NCI-H146 (cell line): ENCODE data around the gene EPAS1.

ENCODE experiments used
- DNase-seq: peaks from one replicate; lab custom pipeline; 2025; lab: John Stamatoyannopoulos, UW

Gene EPAS1

DNA sequence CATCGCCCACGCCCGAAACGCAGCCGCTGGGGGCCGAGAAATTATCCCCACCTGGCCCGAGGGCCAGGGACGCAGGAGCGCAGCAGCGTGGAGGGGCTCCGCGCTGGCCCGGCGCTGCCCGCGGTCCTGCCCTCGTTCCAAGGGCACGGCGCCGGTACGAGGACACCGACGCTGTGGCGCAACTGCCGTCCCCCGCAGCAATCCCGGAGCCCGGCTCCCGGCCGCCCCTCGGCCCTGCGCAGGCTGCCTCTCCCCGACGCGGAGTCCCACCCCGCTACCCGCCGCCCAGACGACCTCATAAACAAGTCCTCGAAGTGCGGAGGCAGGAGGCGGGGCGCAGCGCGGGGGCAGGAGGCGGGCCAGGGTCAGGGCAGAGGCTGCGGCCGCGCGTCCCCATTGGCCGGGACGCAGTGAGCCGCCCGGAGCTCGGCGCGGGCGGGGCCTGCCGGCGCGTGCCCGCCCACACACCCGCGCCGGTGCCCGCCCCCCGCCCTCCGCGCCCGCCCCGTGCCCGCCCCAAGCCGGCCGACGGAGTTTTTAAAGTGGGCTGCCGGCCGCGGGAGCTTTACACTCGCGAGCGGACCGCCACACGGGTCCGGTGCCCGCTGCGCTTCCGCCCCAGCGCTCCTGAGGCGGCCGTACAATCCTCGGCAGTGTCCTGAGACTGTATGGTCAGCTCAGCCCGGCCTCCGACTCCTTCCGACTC lies at the start of gene EPAS1:
Gene EPAS1, plus strand, starts transcription at position 568 of the 706 bp plus-strand sequence. CDS start 505 bp downstream, outside the sequence.
- peak; percentile 78 for DNase-seq

DNA sequence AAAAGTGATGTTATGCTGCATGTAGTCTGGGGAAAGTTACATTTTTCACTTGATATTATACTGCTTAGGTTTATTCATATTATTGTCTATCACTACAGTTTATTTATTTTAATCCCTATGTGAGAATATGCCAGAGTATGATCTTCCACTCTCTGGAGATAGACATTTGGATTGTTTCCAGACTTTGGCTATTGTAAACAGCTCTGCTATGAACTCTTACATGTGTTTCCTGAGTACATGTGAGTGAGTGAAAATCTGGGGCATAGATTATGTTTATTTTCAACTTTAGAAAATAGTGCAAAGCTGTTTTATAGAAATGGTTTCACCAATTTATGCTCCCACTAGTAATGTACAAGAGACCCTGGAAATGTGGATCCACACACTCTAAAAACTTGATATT lies 49.0 kb upstream of the EPAS1 start:
- DNase-seq: no peak

DNA sequence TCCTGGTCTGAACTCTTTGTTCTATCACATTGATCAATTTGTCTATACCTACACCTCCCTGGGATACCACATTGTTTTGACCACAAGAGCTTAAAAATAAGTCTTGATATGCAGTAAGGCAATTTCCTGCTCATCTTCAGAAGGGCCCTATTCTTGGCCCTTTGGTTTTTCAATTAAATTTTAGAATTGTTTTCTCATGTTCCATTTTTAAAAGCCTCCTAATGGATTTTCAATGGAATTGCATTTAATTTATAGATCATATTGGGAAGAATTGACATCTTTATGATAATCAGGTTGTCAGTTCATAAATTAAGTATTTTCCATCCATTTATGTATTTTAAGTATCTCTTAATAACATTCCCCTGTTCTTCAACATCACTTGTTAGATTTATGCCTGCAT lies 47.6 kb upstream of the EPAS1 start:
- no peak for DNase-seq

DNA sequence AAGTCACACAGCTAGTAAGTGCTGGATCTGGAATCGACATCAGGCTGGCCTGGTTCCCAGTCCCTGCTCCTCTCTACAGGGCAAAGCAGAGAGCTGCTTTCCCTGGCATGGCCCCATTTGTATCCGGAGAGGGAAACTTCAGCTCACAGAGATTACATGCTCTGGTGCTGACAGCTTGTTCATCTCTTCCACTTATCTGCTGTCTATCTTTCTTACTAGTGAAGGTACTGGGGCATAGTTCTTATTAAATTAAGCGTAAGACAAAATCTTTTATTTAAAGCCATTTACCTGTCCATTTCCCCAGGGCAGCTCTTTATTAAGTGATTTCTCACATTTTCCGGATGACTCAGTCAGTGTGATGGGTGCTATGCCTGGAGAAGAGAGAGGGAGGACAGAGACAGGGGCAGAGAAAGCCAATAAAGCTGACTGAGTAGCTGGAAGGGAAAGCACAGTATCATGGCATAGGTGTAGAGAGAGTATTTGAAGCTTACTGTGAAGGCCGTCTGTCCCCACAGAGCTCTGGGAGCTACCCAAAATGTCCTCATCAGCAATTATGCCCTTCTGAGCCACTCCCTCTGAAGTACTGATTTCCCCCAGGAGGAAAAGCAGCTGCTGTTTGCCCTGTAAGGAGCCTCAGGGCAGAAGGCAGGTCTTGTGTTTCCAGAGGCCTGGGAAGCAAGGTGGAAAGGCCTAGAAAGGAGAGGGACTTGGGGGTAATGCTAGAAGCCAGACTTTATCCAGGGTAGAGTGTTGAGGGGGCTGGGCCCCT lies 44.1 kb upstream of the EPAS1 start:
- DNase-seq: no peak

DNA sequence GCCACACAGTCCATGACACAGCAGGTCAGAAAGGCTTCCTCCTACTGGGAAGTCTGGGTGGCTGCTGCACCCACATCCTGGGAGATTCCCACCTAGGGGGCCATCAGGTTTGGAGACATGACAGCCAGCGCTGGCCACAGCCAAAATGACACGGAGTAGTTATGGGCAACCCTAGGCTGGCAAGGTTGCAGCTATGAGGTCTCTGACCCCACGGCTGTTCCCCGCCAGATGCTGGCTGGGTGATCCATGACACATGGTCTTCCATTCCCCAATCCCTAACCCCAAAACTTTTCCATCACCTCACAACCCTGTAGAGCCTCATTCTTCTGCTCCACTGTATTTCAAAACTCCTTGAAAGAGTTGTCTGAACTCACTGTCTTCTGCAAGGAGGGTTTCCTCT lies 42.7 kb upstream of the EPAS1 start:
- DNase-seq: no peak

DNA sequence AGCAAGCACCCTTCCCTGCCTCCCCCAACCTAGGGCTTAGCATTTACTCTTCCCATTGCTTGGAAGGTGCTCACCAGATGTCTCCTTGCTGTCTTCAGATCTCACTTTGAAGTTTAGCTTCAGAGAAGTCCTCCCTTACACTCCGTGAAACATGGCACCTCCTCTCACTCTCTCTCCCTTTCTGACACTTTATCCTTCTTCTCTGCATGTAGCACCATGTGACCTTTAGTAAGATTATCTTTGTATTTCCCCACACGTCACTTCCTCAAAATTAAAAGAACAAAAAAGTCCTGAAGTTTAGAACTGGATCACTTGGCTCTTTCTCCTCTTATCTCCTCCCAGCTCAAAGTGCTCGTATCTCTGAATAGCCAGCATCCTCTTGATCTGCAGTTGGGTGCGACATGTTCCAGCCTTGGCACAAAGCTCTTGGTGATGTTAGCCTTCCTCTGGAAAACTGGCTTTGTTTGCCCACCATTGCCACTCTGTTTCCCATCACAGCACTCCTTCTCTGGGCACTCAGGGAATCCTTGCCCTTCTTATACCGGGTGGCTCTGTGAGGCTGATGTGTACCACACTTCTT lies 40.6 kb upstream of the EPAS1 start:
- DNase-seq: no peak

DNA sequence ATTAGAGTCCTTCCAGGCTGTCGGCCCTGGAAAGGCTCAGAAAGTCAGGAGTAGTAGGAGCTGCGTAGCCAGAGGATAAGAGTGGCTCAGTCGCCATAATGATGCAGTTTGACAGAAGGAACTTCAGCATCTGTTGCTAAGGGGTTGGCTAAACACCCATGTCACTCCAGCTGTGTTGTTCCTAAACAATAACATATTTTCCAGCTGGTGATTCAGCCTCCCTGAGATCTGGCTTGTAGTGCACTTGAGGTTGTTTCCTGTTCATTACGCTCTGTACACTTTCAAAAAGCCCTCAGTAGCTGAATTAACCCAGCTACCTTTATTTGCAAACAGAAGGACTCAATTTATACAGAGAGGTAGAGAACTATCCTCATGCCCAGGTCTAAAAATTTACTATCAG lies 39.7 kb upstream of the EPAS1 start:
- peak; percentile 4 for DNase-seq

DNA sequence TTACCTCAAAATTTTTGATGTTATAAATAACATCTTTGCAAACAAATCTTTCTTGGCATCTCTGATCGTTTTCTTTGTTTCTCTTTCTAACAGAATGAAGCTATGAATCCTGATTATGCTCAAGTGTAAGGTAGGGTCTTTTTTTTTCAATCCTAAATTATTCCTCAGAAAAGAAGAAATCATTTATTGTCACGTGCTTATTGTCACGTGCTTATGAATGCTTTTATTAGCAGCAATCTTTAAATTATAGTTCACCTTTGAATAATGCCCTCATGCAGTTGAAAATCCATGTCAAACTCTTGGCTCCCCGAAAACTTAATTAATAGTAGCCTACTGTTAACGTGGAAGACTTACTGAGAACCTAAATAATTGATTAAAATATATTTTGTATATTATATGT lies 39.2 kb upstream of the EPAS1 start:
- DNase-seq: no peak

DNA sequence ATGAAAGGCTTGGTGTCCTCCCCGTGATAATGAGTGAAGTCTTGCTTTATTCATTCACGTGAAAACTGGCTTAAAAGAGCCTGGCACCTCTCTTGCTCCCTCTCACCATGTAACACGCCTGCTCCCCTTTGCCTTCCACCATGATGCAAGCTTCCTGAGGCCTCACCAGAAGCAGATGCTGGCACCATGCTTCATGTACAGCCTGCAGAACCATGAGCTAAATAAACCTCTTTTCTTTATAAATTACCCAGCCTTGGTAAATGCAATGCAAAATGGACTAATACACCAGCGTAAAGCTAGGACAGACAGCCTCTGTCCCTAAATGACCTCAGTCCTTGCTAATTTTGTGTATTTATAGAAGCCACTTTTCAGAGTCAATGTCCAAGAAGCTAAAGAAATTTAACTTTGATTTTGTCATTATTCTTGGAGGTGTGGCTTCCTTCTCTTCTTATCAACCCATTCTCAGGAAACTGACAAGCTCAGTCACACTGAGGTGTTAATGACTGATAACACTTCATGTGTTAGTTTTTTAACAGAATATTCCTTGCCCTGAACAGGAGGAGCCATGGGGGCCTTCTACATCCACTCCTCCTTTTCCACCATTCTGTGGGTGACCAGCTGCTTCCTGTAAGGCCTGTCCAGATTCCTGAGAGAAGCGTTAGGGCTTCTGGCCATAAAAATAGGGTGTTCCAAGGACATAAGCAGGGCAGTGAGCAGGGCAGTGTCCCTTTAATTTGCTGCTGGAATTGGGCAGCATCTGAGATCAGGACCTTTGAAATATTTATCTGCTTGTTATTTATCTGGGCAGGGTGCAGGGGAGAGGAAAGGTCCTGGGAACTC lies 38.0 kb upstream of the EPAS1 start:
- DNase-seq: no peak

DNA sequence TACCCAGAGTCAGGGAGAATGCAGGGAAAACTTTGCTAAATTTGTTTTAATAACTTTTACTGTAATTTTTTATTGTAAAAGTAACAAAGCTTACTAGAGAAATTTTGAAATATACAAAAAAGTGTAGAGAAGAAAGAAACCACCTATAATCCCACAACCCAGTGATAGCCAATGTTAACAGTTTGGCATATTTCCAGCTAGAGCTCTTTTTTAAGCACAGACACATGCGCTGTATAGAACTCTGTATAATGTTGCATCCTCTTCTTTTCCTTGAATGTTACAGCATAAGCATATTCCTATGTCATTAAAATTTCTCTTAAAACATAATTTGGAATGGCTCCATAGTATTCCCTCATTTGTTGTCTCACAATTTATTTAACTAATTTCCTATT lies 37.4 kb upstream of the EPAS1 start:
- DNase-seq: no peak

DNA sequence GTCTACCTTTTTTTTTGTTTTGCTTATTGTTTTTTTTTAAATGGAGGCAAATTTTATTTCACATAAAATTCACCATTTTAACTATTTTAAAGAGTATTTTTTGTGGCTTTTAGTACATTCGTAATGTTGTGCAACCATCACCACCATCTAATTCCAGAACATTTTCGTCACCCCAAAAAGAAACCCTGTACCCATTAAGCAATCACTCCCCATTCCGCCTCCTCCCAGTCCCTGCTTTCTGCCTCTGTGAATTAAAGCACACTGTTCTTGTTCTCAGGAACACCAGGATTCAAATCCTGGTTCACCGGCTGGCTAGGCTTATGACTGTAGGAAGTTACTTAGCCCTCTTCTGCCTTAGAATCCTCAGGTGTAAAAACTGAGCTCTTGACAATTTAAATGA lies 36.9 kb upstream of the EPAS1 start:
- DNase-seq: no peak

DNA sequence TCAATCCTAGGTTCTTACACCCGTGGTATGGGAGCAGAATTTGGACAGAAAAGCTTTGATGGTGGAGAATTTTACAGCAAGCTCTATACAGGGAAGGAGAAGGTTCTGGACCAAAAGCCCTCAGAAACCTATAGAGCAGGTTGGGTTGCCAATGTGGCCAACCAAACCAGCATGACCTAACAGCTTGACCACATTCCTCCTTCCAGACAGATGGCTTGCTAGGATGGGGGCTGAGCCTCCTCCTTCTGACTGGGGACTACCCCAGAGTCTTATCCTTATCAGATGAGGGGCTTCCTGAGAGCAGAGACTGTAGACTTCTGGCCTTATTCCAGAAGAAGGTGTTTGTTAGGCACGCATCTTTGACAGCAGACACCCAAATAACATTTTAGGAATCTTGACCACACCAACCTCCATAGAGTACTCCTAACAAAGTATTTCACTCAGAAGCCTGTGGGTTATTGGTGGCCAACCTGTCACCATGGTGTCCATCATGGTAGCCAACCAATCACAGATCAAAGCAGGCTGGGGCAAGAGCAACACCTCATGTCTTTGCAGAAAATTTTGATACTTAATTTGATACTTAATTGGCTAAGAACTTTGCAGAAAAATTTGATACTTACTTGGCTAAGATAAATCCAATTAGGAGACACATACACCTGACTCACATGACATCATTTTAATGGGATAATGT lies 34.8 kb upstream of the EPAS1 start:
- DNase-seq: no peak

DNA sequence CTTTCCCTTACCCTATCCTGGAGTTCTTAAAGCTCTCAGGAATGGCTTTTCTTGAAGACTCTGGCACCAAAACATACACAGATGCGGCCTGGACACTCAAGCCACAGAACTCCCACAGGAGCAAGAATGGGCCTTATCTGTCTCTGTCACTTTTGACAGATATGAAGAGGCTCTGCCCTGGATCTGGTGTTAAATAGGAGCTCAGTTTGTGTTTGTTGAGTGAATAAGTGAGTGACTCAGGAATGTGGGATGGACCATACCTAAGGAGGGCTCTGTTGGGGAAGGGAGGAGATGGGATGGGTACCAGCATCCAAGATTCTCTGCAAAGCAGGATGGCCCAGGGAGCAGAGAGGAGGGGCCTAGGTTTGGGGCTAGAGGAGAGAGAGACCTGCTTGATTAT lies 33.9 kb upstream of the EPAS1 start:
- no peak for DNase-seq

DNA sequence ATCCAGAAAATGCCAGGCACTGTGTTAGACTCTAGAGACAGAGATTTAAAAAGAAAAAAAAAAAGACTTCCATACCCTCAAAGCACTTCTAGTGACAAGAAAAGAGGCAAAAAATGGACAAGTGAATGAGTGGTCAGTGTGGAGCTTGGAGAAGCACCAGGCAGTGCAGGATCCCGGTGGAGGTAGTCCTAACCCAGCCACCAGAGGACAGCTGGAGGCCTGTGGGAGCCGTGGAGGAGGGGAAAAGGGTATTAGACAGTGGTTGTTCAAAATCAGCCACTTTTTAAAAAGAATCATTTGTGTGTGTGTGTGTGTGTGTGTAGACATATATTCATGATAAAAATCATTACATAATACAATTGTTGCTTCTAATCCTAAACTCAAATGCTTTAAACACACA lies 32.8 kb upstream of the EPAS1 start:
- no peak for DNase-seq

DNA sequence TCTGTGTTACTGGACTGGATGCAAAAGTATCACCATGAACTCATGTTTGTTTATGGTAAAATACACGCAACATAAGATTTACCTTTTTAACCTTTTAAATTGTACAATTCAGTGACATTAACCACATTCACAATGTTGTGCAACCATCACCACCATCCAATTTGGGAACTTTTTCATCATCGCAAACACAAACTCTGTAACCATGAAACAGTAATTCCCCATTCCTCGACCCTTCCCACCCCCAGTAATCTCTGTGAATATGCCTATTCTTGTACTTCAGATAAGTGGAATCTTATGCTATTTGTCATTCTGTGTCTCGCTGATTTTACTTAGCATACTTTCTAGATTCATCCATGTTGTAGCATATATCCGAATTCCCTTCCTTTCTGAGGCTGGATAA lies 31.1 kb upstream of the EPAS1 start:
- no peak for DNase-seq

DNA sequence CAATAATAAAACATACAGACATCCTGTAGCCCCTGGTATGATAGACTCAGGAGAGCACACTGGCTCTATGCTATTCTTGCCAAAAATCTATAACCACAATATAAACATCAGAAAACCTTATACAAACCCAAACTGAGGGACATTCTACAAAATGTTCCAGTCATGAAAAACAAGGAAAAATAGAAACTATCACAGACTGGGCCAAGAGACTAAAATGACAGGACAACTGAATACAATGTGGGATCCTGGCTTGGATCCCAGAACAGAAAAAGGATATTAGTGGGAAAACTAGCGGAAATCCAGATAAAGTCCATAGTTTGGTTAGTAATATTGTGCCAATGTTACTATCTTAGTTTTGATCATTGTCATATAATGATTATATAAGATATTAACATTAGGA lies 29.6 kb upstream of the EPAS1 start:
- no peak for DNase-seq

DNA sequence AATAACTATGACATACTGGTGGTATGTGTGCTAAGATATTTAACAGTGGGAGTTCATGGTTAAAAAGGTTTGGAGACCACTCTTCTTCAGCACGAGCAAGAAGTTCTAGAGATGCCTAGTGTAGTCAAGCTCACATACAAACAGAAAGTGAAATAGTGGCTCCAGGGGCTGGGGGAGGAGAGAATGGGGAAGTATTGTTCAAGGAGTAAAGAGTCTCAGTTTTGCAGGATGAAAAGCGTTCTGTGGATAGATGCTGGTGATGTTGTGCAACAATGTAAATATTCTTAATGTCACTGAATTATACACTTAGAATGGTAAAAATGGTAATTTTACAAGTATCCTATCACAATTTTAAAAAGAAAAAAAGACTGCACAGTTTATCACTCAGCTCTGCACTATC lies 29.0 kb upstream of the EPAS1 start:
- no peak for DNase-seq

DNA sequence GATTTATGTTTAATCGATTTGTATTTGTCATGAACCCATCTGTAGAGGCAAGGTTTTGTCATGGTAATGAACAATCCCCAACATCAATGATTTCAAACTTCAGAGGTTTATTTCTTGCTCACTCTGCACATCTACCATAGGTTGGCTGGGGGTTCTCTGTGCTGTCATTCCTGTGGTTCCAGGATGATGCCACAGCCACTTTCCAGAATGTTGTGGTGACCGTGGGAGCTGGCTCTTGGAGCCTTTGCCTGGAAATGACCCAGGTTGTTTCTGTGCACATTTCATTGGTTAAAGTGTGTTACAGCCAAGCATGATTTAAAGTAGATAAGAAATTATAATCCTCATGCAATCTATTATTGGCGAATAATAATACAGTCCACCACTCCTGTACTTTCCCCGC lies 28.2 kb upstream of the EPAS1 start:
- DNase-seq: no peak

DNA sequence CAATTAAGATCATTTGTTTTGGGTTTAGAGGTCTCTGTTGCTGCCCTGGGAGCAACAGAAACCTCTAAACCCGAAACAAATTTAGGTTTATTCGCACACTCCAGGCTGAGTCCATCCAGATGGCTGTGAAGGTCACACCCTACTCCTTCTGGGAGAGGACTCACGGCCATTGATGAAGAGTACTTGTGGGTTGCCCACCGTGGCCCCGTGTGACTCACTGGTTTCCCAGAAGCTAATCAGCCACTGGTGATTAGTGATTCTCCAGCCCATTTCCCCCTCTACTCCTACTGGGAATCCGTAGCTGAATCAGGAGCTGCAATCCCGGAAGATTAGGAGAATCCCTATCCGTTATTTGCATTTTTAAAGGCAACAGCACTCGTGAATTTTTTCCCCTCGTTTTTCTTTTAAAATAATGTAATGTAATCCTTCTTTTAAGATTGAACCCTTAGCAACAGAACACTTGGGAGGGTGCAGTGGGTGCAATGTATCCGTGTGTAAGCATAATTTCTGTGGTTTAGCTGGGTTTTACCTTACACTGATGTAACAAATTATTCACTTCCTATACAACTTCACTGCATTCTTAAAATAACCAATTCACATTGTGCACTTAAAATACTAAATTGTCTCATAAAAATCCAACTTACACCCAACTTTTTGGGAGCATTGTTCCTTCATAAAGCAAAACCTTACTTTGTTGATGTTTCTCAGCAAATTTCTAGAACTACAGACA lies 27.5 kb upstream of the EPAS1 start:
- DNase-seq: no peak

DNA sequence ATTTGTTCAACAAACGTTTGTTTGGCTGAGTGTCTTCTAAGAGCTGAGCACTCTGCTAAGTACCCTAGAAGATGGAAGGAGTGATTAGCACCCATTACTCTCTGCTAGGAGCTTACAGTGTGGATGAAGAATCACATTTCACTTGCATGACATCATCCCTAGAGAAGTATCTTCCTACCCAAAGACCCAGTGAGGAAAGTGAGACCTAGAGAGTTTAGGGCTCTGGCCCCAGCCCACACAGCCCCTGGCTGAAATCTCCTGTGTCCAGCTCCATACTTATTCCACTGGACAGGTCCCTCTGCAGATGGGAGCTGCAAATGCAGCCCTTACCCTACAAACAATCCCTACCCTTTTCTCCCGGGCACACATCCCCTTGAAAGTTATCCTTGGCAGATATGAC lies 26.8 kb upstream of the EPAS1 start:
- no peak for DNase-seq

DNA sequence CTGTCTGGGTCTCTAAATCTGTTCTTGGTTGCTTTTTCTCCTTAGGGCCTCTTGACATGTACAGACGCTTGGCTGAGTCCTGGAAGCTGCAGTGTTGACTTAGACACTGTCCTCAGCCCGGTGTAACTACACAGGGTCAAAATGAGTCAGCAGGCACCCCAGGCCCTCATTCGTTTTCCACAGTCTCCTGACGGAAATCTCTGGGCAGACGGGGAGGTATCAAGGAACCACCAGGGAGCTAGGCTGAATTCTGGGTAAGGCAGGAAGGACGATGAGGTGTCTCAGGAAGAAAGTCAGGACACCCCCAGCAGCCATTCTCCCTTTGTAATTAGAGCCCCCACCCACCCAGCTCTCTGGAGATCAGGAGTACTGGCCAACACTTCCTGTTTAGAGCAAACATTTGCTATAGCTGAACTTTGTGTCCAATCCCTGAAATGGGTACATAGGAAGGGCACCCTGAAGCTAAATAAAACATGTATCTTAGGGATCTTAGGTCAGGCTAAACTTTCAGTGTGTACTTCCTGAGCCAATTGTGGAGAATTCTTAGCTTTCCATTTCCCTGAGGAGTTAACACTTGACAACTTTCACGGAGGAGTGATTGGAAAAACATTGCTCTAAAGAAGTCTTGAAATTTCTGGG lies 23.9 kb upstream of the EPAS1 start:
- no peak for DNase-seq
